GM19455 (cell line): ENCODE results near the gene DNAH17.

Experiments
- ATAC-seq: cut with Tn5 transposase; IDR thresholded peaks from one replicate; pipeline ENCODE4 v1.9.1; 2021; ENCODE audit not compliant: unreplicated experiment

DNAH17 gene

GRCh38 chr17:78577296-78577695 lies at the start of gene DNAH17:
TSS of gene DNAH17 (minus strand) at chr17:78577396. CDS start at chr17:78575057, 2,339 bp downstream.
- ATAC-seq: no peak

- no peak for ATAC-seq
Observed at GRCh38 chr17:78624324-78625151, 47.3 kb upstream of the DNAH17 start.

- ATAC-seq: no peak
Observed at GRCh38 chr17:78623541-78623940, 46.3 kb upstream of the DNAH17 start.

- no peak for ATAC-seq
Observed at GRCh38 chr17:78622491-78623265, 45.5 kb upstream of the DNAH17 start.

- ATAC-seq: no peak
Observed at GRCh38 chr17:78621720-78622490, 44.7 kb upstream of the DNAH17 start.

GRCh38 chr17:78620099-78620498 lies 42.9 kb upstream of the DNAH17 start:
- no peak for ATAC-seq

GRCh38 chr17:78619334-78619733 lies 42.1 kb upstream of the DNAH17 start:
- ATAC-seq: no peak

- ATAC-seq: no peak
Observed at GRCh38 chr17:78618264-78619066, 41.3 kb upstream of the DNAH17 start.

- ATAC-seq: no peak
Observed at GRCh38 chr17:78617511-78618061, 40.4 kb upstream of the DNAH17 start.

- no peak for ATAC-seq
Observed at GRCh38 chr17:78616946-78617345, 39.8 kb upstream of the DNAH17 start.

GRCh38 chr17:78615631-78616030 lies 38.4 kb upstream of the DNAH17 start:
- ATAC-seq: no peak

GRCh38 chr17:78613416-78613815 lies 36.2 kb upstream of the DNAH17 start:
- no peak for ATAC-seq

- no peak for ATAC-seq
Observed at GRCh38 chr17:78611607-78612006, 34.4 kb upstream of the DNAH17 start.

- no peak for ATAC-seq
Observed at GRCh38 chr17:78610951-78611511, 33.8 kb upstream of the DNAH17 start.

- no peak for ATAC-seq
Observed at GRCh38 chr17:78609191-78609641, 32.0 kb upstream of the DNAH17 start.

GRCh38 chr17:78608804-78609186 lies 31.6 kb upstream of the DNAH17 start:
- no peak for ATAC-seq

- no peak for ATAC-seq
Observed at GRCh38 chr17:78608122-78608803, 31.1 kb upstream of the DNAH17 start.

- ATAC-seq: no peak
Observed at GRCh38 chr17:78607038-78607437, 29.8 kb upstream of the DNAH17 start.

GRCh38 chr17:78605886-78606285 lies 28.7 kb upstream of the DNAH17 start:
- ATAC-seq: no peak
